ENCODE results near the gene LAMTOR2.

- TF ChIP-seq, protein P1, sequence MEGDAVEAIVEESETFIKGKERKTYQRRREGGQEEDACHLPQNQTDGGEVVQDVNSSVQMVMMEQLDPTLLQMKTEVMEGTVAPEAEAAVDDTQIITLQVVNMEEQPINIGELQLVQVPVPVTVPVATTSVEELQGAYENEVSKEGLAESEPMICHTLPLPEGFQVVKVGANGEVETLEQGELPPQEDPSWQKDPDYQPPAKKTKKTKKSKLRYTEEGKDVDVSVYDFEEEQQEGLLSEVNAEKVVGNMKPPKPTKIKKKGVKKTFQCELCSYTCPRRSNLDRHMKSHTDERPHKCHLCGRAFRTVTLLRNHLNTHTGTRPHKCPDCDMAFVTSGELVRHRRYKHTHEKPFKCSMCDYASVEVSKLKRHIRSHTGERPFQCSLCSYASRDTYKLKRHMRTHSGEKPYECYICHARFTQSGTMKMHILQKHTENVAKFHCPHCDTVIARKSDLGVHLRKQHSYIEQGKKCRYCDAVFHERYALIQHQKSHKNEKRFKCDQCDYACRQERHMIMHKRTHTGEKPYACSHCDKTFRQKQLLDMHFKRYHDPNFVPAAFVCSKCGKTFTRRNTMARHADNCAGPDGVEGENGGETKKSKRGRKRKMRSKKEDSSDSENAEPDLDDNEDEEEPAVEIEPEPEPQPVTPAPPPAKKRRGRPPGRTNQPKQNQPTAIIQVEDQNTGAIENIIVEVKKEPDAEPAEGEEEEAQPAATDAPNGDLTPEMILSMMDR (conservative IDR thresholded peaks at IDR 0.05; ENCODE audit: low read depth, low read length), result no peak
- TF ChIP-seq EZH2 (IDR thresholded peaks at IDR 0.05; ENCODE audit: borderline replicate concordance, low read depth, low read length, poor library complexity, severe bottlenecking), result no peak
Measured at GRCh38 chr1:156083800-156084790, 29.5 kb downstream of the LAMTOR2 start.

Measured in A673 (cell line).